Stimulated activated CD8-positive, alpha-beta memory T cell treated with anti-CD3 and anti-CD28 coated beads, Interleukin-4, amount 100 ng/mL, for 1 hour (primary cell): Measurements from ENCODE around the gene MCF2L2.
"Not testable (repeated sequence)": the region's sequence is repeated elsewhere in the genome, so short reads cannot be mapped to it uniquely, and the experiment has no call there.

Experiments used
- DNase-seq, 2 donors: peaks; one replicate each; pipeline ENCODE4 v3.0.0-alpha.2; 2020; ENCODE audit warnings: low read depth in 2 of 2, low spot score in 1 of 2

Gene MCF2L2

DNA sequence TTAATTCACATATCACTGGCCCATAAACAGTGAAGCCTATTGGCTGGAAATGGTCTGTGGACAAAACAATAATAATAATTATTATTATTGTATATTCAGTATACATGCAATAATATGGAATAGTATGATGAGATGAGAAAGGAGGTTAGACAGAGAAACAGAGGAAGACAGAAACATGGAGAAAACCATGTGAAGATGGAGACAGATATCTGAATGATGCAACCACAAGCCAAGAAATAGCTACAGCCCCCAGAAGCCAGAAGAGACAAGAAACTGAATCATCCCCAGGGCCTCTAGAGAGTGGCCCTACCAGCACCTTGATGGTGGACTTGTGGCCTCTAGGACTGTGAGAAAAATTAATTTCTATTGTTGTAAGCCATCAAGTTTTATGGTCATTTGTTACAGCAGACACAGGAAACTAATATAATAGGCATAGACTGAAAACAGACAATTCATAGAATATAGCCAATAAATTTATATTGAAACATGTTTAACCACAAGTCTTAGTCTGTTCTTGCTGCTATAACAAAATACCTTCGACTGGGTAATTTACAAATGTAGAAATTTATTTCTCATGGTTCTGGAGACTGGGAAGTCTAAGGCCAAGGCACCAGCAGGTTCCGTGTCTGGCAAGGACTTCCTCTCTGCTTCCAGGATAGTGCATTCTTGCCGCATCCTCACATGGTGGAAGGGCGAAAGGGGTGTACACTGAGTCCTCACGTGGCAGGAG is 31.6 kb downstream of the MCF2L2 start:
- DNase-seq, result no peak

DNA sequence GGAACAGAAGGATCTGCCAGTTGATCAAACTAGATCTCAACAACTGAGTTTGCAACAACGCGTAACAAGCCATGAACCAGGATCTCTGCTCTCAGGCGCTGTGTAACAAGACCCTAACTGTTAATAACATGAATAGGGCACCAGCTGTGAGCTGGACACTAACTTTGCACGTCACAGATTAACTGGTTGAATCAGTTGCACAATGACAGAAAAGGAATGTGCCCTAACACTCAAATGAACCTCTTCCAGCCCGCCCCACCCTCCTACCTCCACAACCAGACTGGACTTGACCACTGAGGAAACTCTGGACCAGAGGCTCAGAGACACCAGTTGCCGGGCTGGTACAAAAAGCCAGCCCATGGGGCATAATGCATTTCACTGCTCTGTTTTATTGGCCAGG is 34.3 kb downstream of the MCF2L2 start:
- DNase-seq, result no peak

DNA sequence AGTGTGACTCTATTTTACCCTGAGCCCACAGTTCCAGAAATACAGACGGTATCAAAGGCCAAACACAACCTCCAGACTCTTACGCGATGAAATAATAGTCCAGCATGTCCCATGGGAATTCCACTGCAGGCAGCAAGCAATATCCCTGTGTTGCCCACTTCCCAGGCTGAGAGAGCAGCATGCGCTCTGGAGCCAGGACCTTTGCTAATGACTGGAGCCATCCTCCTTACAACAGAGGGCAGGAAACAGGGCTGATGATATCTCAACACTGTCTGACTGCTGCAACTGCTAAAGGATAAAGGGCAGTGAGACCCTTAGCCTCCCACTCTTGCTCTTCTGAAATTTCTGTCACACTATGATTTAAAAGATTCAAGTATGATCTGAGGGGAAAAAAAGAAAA is 34.8 kb downstream of the MCF2L2 start:
- no peak for DNase-seq

DNA sequence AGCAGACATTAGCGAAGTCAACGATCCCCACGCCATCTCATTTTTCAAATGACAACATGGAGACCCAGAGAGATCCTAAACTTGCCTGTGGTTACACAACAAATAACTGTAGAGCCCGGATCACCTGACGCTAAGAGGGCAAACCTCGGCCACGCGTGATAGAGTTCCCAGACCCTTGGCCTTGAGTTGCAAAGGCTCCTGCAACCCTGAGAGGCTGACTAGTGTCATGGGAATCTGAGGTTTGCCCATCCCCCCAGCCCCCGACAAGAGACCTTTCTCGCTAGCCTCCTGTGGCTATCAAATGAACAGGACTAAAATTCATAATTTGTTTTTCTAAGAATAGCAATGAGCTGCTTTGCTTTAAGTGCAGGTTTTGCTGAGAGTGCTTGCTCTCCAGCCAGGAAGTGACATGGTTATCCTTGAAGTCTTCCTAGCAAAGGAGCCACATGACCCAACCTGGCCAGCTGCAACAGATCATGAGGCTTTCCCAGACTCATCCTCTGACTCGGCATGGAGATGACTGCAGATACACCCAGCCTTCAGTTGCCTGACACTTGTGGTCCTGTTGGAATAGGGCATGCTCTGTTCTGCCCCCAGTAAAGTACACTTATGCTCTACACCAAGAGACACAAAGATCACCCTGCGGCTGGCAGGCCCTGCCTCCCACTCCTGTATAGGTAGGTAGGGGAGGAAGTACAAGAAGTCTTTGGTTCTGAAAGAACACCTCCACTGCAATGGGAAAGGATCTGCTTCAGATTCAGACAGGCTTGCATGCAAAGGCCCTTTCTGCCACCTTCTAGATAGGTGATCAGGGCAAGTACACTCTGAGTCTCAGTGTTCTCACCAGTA is 36.0 kb downstream of the MCF2L2 start:
- no peak for DNase-seq

DNA sequence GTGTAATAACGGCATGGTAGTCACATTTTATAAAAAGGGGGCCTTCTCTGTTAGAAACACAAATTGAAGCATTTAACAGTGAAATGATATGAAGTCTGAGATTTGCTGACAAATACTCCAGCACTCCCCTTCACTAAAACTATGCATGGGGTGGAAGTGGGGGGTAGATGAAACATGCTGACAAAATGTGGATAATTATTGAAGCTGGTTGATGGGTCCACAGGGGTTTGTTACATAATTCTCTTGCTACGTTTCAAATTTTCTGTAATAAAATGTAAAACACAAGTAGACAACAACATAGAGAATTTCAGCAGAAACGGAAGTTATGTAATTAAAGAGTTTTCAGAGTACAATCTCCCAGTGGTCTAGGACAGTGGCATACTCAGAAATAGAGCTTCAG is 37.0 kb downstream of the MCF2L2 start:
- DNase-seq, result no peak

DNA sequence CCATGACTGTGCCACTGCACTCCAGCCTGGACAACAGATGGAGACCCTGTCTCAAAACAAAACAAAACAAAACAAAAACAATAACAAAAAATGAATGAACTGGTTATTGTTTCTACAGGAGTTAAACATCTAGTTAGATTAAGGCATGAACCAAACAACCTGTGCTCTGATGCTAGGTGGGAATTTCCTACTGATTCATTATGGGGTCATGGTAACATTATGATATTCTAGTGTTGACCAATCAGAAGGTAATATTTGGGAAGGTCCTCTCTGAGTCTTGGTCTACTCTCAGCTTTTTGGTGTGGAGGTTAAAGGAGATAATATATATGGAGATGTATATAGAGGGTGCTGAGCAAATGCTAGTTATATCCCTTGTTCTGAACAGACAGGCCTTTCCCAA is 37.6 kb downstream of the MCF2L2 start:
- no peak for DNase-seq

DNA sequence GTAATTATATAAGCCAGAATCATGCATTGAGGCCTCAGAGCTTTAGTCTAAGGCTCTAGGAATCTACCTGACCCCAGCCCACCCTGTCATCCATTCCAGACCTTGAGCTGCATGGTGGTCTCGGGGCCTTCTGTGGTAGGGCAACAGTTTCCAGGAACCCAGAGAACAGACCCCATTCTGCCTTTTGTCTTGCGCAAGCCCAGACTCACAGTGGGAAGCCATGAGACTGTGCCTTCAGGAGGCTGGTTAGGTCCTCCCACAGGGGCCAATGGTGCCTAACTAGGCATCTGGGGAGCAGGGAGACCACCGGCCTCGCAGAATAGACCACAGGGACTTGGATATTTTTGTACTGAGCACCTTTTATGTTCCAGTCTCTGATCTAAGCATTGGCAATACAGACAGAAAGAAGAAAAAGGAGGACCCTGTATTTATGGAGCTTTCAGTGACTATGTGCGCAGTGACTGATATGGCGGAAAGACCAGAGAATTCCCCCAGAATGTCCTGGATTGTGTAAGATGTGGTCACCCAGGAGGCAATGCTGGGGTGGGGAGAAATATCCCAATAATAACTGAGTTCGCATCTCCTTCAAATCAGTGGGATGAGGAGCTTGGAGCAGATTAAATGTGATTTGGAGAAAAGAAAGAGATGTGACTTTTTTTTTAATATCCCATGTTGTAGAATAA is 40.1 kb downstream of the MCF2L2 start:
- no peak for DNase-seq

DNA sequence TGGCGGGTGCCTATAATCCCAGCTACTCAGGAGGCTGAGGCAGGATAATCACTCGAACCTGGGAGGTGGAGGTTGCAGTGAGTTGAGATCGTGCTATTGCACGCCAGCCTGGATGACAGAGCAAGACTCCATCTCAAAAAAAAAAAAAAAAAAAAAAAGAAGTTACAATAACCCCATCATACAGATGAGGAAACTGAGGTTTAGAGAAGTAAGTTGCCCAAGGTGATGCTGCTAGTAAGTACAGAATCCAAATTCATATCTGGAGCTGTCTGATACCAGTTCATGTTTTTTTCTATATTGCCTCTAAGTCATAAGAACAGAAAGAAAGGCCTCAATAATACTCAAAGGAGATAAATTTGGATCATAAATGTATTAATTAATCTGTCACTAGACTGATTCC is 40.6 kb downstream of the MCF2L2 start:
- DNase-seq, result no peak

DNA sequence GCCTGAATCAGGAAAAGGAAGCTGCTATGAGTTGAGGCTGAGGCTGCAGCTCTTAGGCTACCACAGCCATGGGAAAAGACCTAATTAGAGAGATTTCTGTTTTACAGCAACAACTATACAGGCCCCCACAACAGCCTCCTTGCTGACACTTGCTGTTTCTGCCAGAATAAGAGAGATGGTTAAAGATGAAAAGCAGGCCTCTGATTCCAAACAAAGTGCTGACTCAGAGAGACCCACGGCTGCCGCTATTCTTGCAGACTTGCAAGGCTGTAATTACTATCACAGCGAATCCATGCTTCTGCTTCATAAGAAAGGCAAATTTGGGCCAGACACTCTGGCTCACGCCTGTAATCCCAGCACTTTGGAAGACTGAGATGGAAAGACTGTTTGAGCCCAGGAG is 41.8 kb downstream of the MCF2L2 start:
- no peak for DNase-seq

DNA sequence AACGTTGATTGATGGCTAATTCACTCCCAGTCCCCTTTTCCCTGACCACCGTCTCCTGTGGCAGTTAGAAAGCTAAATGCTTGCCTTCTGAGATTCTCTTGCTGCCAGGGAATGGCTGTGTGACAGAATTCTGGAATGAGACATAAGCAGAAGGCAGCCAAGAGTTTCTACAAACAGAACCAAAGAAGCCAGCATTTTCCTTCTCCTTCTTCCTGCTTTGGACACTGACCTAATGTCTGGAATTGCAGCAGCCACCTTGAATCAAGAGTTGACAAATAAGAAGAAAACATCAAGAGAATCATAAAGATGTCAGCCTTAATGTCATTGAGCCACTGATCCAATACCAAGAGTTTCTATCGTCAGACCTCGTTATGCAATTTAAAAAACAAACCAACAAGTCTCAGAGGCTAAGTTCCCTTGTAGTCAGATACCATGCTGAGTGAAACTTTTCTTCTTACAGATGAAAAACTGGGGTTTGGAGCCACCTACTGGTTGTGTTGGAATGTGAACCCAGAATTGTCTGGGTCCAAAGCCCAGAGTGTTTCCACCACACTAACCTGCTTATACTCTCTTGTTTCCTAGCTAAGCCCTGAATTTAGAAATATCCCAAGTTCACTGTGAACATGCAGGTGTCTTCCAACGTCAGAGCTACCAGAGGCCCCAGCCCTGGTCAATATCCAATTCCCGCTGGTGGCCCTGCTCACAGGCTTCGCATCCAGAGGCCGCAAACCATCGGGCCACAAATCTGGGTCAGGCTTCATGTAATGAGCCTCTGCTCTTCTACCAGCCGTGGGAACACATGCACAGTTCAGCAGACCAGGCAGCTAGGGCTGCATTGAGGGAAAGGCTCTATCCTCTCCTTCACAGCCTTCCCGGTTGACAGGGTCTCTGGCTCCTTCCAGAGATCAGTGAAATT is 42.5 kb downstream of the MCF2L2 start:
- no peak for DNase-seq

DNA sequence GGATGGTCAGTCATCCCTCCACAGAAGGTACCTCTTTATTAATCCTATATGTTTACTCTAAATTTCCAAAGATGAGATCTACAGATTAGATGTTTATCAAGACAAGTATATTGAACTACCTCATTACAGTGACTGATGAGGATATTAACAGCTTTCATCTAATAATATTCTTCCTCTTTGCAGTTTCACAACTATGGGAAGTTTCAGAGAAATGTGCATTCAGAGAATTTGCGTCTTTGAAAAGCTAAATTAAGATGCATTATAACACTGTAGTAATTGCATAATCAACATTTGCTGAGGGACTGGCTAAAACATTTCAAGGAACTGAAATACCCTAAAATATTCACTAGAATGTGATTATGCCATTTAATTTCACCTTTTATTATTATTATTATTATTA is 46.7 kb downstream of the MCF2L2 start:
- DNase-seq, result no peak

DNA sequence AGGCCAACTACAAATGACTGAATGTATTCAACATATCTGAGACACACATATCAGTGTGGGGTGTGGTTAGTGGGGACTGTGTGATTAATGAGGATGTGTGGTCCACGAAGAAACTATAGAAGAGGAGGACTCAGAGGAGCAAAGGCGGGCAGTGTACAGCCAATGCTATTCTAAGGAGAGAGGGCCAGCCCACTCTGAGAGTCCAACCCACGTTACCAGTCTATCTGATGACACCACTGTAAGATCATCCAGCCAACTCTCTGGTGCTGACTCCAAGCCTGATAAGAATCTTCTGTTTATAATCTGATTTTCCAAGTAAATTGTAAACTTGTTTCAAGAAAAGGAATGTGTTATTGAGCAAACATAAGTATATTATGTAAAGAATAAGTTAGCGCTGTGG is 47.2 kb downstream of the MCF2L2 start:
- no peak for DNase-seq

DNA sequence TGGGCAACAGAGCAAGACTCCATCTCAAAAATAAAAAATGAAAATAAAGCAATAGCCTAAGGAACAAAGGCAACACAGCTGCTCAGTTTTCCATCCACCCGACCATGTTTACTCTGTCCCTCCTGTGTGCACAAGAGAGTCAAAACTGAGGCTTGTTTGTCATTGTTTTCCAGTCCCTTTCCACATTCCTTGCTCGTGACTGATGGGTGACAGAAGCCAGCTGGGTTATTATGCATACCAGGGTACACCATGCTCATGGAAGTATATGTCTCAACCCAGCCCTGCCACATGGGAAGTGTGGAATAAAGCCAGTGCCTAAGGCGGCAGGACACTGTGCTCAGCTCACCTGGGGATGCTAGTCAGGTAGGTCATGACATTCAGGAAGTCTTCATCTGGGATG is 49.5 kb downstream of the MCF2L2 start:
- no peak for DNase-seq

DNA sequence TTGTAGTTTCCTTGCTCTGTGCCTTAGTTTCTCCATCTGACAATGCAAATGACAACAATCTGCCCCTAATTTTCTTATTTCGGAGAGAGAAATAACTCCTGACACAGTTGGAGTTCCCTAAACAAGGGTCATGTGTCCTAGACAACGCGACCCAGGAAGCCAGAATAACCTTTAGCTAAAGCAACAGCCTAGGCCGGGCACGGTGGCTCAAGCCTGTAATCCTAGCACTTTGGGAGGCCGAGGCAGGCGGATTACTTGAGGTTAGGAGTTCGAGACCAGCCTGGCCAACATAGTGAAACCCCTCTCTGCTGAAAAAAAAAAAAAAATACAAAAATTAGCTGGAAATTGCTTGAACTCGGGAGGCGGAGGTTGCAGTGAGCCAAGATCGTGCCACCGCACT is 49.9 kb downstream of the MCF2L2 start:
- no peak for DNase-seq

DNA sequence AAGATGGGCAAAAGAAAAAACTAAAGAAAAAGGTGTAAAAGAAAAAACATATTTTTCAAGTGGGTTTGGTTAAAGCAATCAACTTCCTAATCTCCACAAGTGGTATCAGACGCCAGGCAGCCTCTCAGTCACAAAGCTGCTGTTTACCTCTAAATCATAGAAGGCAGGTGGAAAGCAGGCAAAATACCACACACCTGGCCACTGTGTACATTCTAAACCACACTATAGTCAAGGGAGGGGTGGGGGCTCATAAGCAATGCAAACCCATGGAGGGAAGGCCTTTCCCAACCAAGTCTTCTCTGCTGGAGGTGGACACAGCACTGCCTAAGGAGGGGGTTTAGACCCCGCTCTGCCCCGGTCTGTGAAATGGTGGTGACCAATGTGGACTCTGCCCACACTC is 50.4 kb downstream of the MCF2L2 start:
- no peak for DNase-seq

DNA sequence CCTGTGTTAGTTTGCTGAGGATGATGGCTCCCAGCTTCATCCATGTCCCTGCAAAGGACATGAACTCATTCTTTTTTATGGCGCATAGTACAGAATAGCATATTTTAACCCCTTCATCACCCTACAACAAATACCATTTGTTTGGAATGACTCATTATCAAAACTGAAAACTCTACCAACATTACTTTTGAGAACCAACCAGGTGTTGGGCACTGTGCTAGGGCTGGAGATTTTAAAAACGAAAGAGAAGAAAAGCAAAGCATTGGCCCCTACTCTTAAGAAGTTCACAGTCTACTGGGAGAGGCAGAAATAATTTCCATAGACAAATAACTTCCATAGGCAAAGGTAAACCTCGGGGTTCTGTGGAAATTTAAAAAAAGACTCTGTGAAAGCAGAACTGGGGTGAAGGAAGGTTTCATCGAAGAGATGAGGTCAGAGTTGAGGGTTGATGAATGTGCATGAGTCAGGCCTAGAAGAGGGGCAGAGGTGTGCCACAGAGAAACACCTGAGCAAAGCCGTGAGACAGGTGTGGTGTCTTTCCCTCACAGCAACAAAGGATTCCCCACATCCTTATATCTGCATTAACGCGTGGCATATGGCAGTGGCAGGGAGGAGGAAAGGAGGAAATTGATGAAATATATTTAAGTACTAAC is 51.0 kb downstream of the MCF2L2 start:
- no peak for DNase-seq

DNA sequence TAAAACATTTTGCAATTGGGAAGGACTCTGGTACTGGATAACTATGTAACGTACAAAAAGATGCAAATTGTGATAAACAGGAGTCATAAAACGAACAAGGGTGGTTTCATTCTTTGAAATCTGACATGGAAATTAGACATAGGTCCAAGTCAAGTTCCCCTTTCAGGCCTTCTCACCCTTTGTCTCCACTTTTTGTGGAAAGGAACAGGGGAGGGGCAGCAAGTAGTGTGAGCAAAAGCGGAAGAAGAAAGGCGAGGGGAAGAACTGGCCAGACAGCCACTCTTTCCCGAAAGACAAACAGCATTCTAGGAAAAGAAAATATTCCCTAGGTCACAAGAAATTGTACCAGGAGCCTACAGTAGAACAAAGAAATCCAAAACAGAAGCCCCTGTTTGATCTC is 52.6 kb downstream of the MCF2L2 start:
- DNase-seq, result no peak

DNA sequence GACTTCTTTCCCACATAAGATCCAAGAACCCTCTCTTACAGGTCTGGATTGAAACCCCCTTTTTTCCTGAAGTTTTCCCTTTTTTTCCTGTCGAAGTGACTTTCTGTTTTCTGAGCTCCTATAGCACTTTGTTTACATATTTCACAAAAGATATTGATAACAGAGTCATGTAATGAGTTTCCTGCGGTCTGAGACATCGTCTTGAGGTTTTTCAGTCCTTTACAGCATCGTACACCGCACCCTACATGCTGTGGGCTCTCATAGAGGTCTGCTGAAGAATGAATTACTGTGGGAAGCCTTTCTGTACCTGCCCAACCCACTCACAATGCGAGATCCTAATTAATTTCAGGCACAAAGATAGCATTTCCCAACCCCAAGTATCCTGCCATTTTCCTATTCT is 53.1 kb downstream of the MCF2L2 start:
- no peak for DNase-seq

DNA sequence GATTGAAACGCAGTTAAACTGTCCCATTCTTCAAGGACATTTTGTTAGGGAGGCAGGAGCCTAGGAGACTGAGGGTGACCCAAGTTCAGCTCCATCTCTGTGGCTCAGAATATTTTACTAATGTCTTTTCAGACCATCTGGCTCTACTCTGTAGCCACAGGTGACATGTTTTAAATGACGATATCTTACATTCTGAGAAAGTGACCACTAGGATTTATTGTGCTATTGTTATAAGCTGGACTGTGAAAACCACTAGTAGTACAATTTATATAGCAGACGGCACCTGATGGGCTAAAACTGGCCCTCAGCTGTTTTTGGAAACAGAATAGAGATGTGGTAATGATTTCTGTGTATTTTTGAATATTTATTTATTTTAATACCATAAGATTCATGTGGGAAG is 55.5 kb downstream of the MCF2L2 start:
- no peak for DNase-seq

DNA sequence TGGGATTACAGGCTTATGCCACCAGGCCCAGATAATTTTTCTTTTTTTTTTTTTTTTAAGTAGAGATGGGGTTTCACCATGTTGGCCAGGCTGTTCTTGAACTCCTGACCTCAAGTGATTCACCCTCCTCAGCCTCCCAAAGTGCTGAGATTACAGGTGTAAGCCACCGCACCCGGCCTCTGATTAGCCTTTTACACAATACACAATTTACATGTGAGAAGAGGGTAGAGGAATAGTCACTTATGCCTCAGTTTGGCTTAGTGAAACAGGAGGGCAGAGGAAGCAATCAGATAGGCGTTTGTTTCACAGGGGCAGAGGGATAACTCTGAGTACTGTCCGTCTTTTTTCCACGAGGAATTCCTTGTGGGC is 56.8 kb downstream of the MCF2L2 start:
- DNase-seq, result not testable (repeated sequence)

DNA sequence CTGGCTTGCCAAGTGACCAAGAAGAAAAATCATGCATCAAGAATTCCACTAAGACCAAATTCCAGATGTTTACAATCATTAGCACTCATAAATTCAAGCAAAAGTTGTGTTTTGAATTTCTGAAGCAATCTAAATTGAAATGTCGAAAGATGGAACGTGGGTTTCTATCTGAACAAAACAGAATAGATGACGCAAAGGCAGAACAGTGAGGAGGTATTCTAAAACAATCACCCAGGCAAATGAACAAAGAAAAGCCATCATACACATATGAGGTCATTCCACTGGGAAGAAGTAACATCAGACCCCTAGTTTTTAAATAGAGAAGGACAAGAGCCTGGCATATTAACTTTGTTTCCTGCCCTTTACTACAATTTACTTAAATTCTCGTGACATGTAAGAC is 58.0 kb downstream of the MCF2L2 start:
- DNase-seq, result no peak
